ENCODE data around the gene PAIP2B. TPM values are rescaled to one million over a fixed set of nuclear protein-coding genes. Genes with fewer than 3 reads are reported as not detected.

PAIP2B gene
- total and polyA plus RNA-seq, 4 donors, result 14.0 to 42.3 (median 19.5) TPM

- H3K4me3 ChIP-seq (ENCODE audit: low read depth, low read length), result no peak overlapping the region
- H3K9me3 ChIP-seq (ENCODE audit: control insufficient read depth, insufficient read depth, low read length), result no peaks in the 10 kb centered on the region
- no peaks in the 10 kb centered on the region for H3K36me3 ChIP-seq (ENCODE audit: control insufficient read depth, insufficient read depth, low read length)
- H3K27me3 ChIP-seq (ENCODE audit: control insufficient read depth, insufficient read depth, low read length), result no peaks in the 10 kb centered on the region
- H3K4me1 ChIP-seq (ENCODE audit: control insufficient read depth, insufficient read depth, low read length), result no peaks in the 10 kb centered on the region
- WGBS (ENCODE audit: insufficient coverage), result 78% methylated on average over 1 of the region's 1 CpG
- H3K27ac ChIP-seq (ENCODE audit: low read depth, low read length), result no peak overlapping the region
- no peak for DNase-seq (ENCODE audit: low read depth in 4 of 6, low spot score in 6 of 6)
Observed at GRCh38 chr2:71173096-71173495, 53.8 kb downstream of the PAIP2B start.

- no peak overlapping the region for H3K27ac ChIP-seq (ENCODE audit: low read depth, low read length)
- no peaks in the 10 kb centered on the region for H3K36me3 ChIP-seq (ENCODE audit: control insufficient read depth, insufficient read depth, low read length)
- no peaks in the 10 kb centered on the region for H3K27me3 ChIP-seq (ENCODE audit: control insufficient read depth, insufficient read depth, low read length)
- no peak for DNase-seq (ENCODE audit: low read depth in 4 of 6, low spot score in 6 of 6)
- H3K4me1 ChIP-seq (ENCODE audit: control insufficient read depth, insufficient read depth, low read length), result no peaks in the 10 kb centered on the region
- 100% methylated on average over 1 of the region's 3 CpGs for WGBS (ENCODE audit: insufficient coverage)
- no peak overlapping the region for H3K4me3 ChIP-seq (ENCODE audit: low read depth, low read length)
- no peaks in the 10 kb centered on the region for H3K9me3 ChIP-seq (ENCODE audit: control insufficient read depth, insufficient read depth, low read length)
Observed at GRCh38 chr2:71166812-71167211, 60.1 kb downstream of the PAIP2B start.

GRCh38 chr2:71157124-71157793, 69.6 kb downstream of the PAIP2B start:
- DNase-seq (ENCODE audit: low read depth in 4 of 6, low spot score in 6 of 6), result peak; percentile 13 to 83 (median 40)
- H3K27me3 ChIP-seq (ENCODE audit: control insufficient read depth, insufficient read depth, low read length), result no peaks in the 10 kb centered on the region
- no peak overlapping the region for H3K4me3 ChIP-seq (ENCODE audit: low read depth, low read length)
- H3K36me3 ChIP-seq (ENCODE audit: control insufficient read depth, insufficient read depth, low read length), result no peaks in the 10 kb centered on the region
- peaks cover 16% of the 10 kb centered on the region for H3K4me1 ChIP-seq (ENCODE audit: control insufficient read depth, insufficient read depth, low read length)
- WGBS (ENCODE audit: insufficient coverage), result 14% methylated on average over 14 of the region's 16 CpGs
- no peaks in the 10 kb centered on the region for H3K9me3 ChIP-seq (ENCODE audit: control insufficient read depth, insufficient read depth, low read length)
- H3K27ac ChIP-seq (ENCODE audit: low read depth, low read length), result no peak overlapping the region

- Histone ChIP-seq H3K4me3 (ENCODE audit: low read depth, low read length) (no peak overlapping the region), H3K36me3 (ENCODE audit: control insufficient read depth, insufficient read depth, low read length) (no peaks in the 10 kb centered on the region), H3K27me3 (ENCODE audit: control insufficient read depth, insufficient read depth, low read length) (no peaks in the 10 kb centered on the region), H3K4me1 (ENCODE audit: control insufficient read depth, insufficient read depth, low read length) (peaks cover 16% of the 10 kb centered on the region), H3K9me3 (ENCODE audit: control insufficient read depth, insufficient read depth, low read length) (no peaks in the 10 kb centered on the region), H3K27ac (ENCODE audit: low read depth, low read length) (no peak overlapping the region)
- DNase-seq (ENCODE audit: low read depth in 4 of 6, low spot score in 6 of 6), result peak in 1 of 6 donors; percentile 35
- 70% methylated on average over 6 of the region's 6 CpGs for WGBS (ENCODE audit: insufficient coverage)
Observed at GRCh38 chr2:71156573-71156972, 70.3 kb downstream of the PAIP2B start.

GRCh38 chr2:71155846-71156245, 71.1 kb downstream of the PAIP2B start:
- no peaks in the 10 kb centered on the region for H3K36me3 ChIP-seq (ENCODE audit: control insufficient read depth, insufficient read depth, low read length)
- WGBS (ENCODE audit: insufficient coverage), result 93% methylated on average over 4 of the region's 4 CpGs
- H3K4me1 ChIP-seq (ENCODE audit: control insufficient read depth, insufficient read depth, low read length), result peaks cover 16% of the 10 kb centered on the region
- no peak overlapping the region for H3K4me3 ChIP-seq (ENCODE audit: low read depth, low read length)
- H3K9me3 ChIP-seq (ENCODE audit: control insufficient read depth, insufficient read depth, low read length), result no peaks in the 10 kb centered on the region
- H3K27me3 ChIP-seq (ENCODE audit: control insufficient read depth, insufficient read depth, low read length), result no peaks in the 10 kb centered on the region
- H3K27ac ChIP-seq (ENCODE audit: low read depth, low read length), result no peak overlapping the region
- no peak for DNase-seq (ENCODE audit: low read depth in 4 of 6, low spot score in 6 of 6)

GRCh38 chr2:71154798-71155197, 72.1 kb downstream of the PAIP2B start:
- WGBS (ENCODE audit: insufficient coverage), result 60% methylated on average over 3 of the region's 6 CpGs
- Histone ChIP-seq H3K27me3 (ENCODE audit: control insufficient read depth, insufficient read depth, low read length) (no peaks in the 10 kb centered on the region), H3K9me3 (ENCODE audit: control insufficient read depth, insufficient read depth, low read length) (no peaks in the 10 kb centered on the region), H3K4me1 (ENCODE audit: control insufficient read depth, insufficient read depth, low read length) (peaks cover 16% of the 10 kb centered on the region), H3K4me3 (ENCODE audit: low read depth, low read length) (no peak overlapping the region), H3K36me3 (ENCODE audit: control insufficient read depth, insufficient read depth, low read length) (peaks cover 6% of the 10 kb centered on the region), H3K27ac (ENCODE audit: low read depth, low read length) (no peak overlapping the region)
- DNase-seq (ENCODE audit: low read depth in 4 of 6, low spot score in 6 of 6), result no peak

DNA sequence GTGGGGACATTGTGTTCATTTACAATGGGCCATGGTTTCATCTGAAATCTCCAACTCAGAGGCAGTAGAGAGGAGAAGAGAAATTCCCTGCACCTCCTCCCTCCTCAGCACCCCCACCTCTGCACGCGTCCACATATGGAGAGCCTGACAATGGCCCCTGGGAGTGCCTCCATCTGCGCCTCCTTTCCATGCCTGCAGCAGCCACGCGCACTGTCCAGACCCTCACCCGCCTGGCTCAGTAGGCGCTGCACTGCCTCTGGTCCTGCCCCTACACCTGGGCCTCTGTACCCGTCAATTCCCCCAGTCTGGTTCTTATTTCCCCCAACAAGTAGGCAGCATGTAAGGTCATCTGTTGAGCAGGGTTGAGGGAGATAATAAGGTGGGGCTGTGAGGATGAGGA, 72.6 kb downstream of the PAIP2B start:
- no peak overlapping the region for H3K27ac ChIP-seq (ENCODE audit: low read depth, low read length)
- WGBS (ENCODE audit: insufficient coverage), result 37% methylated on average over 3 of the region's 8 CpGs
- DNase-seq (ENCODE audit: low read depth in 4 of 6, low spot score in 6 of 6), result no peak

DNA sequence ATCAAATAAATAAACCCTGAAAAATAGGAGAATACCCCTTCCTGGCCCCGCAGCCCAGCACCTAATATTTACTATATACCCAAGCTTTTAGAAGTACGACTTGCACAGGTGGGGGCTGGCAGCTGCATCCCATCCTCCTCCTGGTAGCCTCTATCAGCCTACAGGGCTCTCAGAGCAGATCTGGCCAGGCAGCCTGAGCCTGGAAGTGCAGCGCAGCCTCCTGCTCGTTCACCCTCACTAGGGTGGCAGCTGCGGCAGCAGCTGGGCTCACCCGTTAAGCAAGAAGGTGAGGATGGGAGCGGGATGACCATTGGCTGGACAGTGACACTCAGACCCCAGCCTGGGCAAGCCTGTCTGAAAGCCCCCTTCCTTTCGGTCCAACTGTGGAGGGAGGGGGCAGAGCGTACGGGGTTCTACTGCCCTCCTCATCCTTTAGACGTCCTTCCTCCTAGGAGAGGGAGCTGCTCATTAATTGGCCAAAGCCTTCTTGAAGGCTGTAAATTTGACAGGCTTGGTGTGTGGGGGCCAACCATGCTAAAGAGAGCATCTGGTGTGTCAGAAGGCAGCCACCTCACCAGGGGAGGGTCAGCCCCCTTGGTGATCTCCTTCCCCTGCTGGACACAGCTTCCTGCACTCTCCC, 73.2 kb downstream of the PAIP2B start:
- H3K9me3 ChIP-seq (ENCODE audit: control insufficient read depth, insufficient read depth, low read length), result no peaks in the 10 kb centered on the region
- H3K36me3 ChIP-seq (ENCODE audit: control insufficient read depth, insufficient read depth, low read length), result peaks cover 12% of the 10 kb centered on the region
- H3K27ac ChIP-seq (ENCODE audit: low read depth, low read length), result no peak overlapping the region
- no peak overlapping the region for H3K4me3 ChIP-seq (ENCODE audit: low read depth, low read length)
- DNase-seq (ENCODE audit: low read depth in 4 of 6, low spot score in 6 of 6), result no peak
- no peaks in the 10 kb centered on the region for H3K27me3 ChIP-seq (ENCODE audit: control insufficient read depth, insufficient read depth, low read length)
- WGBS (ENCODE audit: insufficient coverage), result 74% methylated on average over 6 of the region's 11 CpGs
- H3K4me1 ChIP-seq (ENCODE audit: control insufficient read depth, insufficient read depth, low read length), result peaks cover 16% of the 10 kb centered on the region

More for the DNA sequence above, 72.6 kb downstream of the PAIP2B start:
- no peak overlapping the region for H3K4me3 ChIP-seq (ENCODE audit: low read depth, low read length)
- no peaks in the 10 kb centered on the region for H3K27me3 ChIP-seq (ENCODE audit: control insufficient read depth, insufficient read depth, low read length)
- H3K36me3 ChIP-seq (ENCODE audit: control insufficient read depth, insufficient read depth, low read length), result peaks cover 8% of the 10 kb centered on the region
- H3K4me1 ChIP-seq (ENCODE audit: control insufficient read depth, insufficient read depth, low read length), result peaks cover 16% of the 10 kb centered on the region
- no peaks in the 10 kb centered on the region for H3K9me3 ChIP-seq (ENCODE audit: control insufficient read depth, insufficient read depth, low read length)

GRCh38 chr2:71151620-71152019, 75.3 kb downstream of the PAIP2B start:
- WGBS (ENCODE audit: insufficient coverage), result 100% methylated on average over 1 of the region's 1 CpG
- no peak overlapping the region for H3K4me3 ChIP-seq (ENCODE audit: low read depth, low read length)
- no peak for DNase-seq (ENCODE audit: low read depth in 4 of 6, low spot score in 6 of 6)
- H3K9me3 ChIP-seq (ENCODE audit: control insufficient read depth, insufficient read depth, low read length), result no peaks in the 10 kb centered on the region
- H3K27ac ChIP-seq (ENCODE audit: low read depth, low read length), result no peak overlapping the region
- H3K4me1 ChIP-seq (ENCODE audit: control insufficient read depth, insufficient read depth, low read length), result peaks cover 7% of the 10 kb centered on the region
- no peaks in the 10 kb centered on the region for H3K27me3 ChIP-seq (ENCODE audit: control insufficient read depth, insufficient read depth, low read length)
- peaks cover 21% of the 10 kb centered on the region for H3K36me3 ChIP-seq (ENCODE audit: control insufficient read depth, insufficient read depth, low read length)

Measured in spinal cord (tissue), 10 donors.